HG02938 (cell line): Measurements from ENCODE around the gene MTHFD2L.

Experiments
- ATAC-seq: cut with Tn5 transposase; IDR thresholded peaks from one replicate; pipeline ENCODE4 v1.9.1; 2021; ENCODE audit warnings: mild to moderate bottlenecking, moderate library complexity; ENCODE audit not compliant: unreplicated experiment

Gene MTHFD2L

GRCh38 chr4:74237425-74237966, 79.6 kb downstream of the MTHFD2L start:
- ATAC-seq: no peak

- no peak for ATAC-seq
Measured at GRCh38 chr4:74244049-74244448, 86.1 kb downstream of the MTHFD2L start.

- no peak for ATAC-seq
Measured at GRCh38 chr4:74252933-74253332, 95.0 kb downstream of the MTHFD2L start.

GRCh38 chr4:74254386-74254785, 96.5 kb downstream of the MTHFD2L start:
- no peak for ATAC-seq

GRCh38 chr4:74255096-74255495, 97.2 kb downstream of the MTHFD2L start:
- ATAC-seq: no peak

- ATAC-seq: no peak
Measured at GRCh38 chr4:74258963-74259362, 101.0 kb downstream of the MTHFD2L start.

- no peak for ATAC-seq
Measured at GRCh38 chr4:74260036-74260435, 102.1 kb downstream of the MTHFD2L start.

GRCh38 chr4:74262522-74262921, 104.6 kb downstream of the MTHFD2L start:
- no peak for ATAC-seq

GRCh38 chr4:74263551-74263950, 105.6 kb downstream of the MTHFD2L start:
- ATAC-seq: no peak

GRCh38 chr4:74266081-74266480, 108.2 kb downstream of the MTHFD2L start:
- ATAC-seq: no peak

GRCh38 chr4:74267998-74268606, 110.2 kb downstream of the MTHFD2L start:
- ATAC-seq: no peak

GRCh38 chr4:74268643-74269042, 110.7 kb downstream of the MTHFD2L start:
- ATAC-seq: no peak

GRCh38 chr4:74278490-74278889, 120.6 kb downstream of the MTHFD2L start:
- no peak for ATAC-seq

GRCh38 chr4:74279716-74280115, 121.8 kb downstream of the MTHFD2L start:
- ATAC-seq: no peak

- ATAC-seq: no peak
Measured at GRCh38 chr4:74282926-74283325, 125.0 kb downstream of the MTHFD2L start.

- no peak for ATAC-seq
Measured at GRCh38 chr4:74283614-74284013, 125.7 kb downstream of the MTHFD2L start.

- no peak for ATAC-seq
Measured at GRCh38 chr4:74284053-74284452, 126.1 kb downstream of the MTHFD2L start.

- no peak for ATAC-seq
Measured at GRCh38 chr4:74287164-74287563, 129.2 kb downstream of the MTHFD2L start.

- no peak for ATAC-seq
Measured at GRCh38 chr4:74287791-74288190, 129.9 kb downstream of the MTHFD2L start.

GRCh38 chr4:74291471-74291870, 133.6 kb downstream of the MTHFD2L start:
- ATAC-seq: no peak

GRCh38 chr4:74292111-74292870, 134.4 kb downstream of the MTHFD2L start:
- ATAC-seq: no peak

- no peak for ATAC-seq
Measured at GRCh38 chr4:74293558-74293957, 135.6 kb downstream of the MTHFD2L start.
